Astrocyte (in vitro differentiated cells and primary cell): ENCODE data around the gene LRIT3. TPM values are rescaled to one million over a fixed set of nuclear protein-coding genes. Genes with fewer than 3 reads are reported as not detected.

Source experiments
- DNase-seq: peaks from one replicate; pipeline ENCODE4 v3.0.0-alpha.2; 2010; ENCODE audit warnings: low read depth
- FAIRE-seq: peaks from 2 replicates; lab custom pipeline; 2011; peaks lifted over from hg19 to GRCh38; lab: Jason Lieb, UNC
- H2AFZ ChIP-seq: 2 replicates; pipeline ENCODE4 v1.6.0; 2012; ENCODE audit warnings: low read depth, low read length, inconsistent platforms
- H3K27ac ChIP-seq: 2 replicates; pipeline ENCODE4 v1.5.1; 2011; ENCODE audit warnings: low read depth, low read length, inconsistent platforms
- H3K27me3 ChIP-seq: 2 replicates; pipeline ENCODE4 v1.6.0; 2011; ENCODE audit warnings: low read length, inconsistent platforms; ENCODE audit not compliant: insufficient read depth
- H3K36me3 ChIP-seq: 2 replicates; pipeline ENCODE4 v1.5.1; 2011; ENCODE audit warnings: low read length, inconsistent platforms; ENCODE audit not compliant: insufficient read depth
- H3K4me1 ChIP-seq: 2 replicates; pipeline ENCODE4 v1.5.1; 2011; ENCODE audit warnings: low read length, inconsistent platforms; ENCODE audit not compliant: insufficient read depth
- H3K4me2 ChIP-seq: 2 replicates; pipeline ENCODE4 v1.6.0; 2012; ENCODE audit warnings: low read length, inconsistent platforms
- H3K4me3 ChIP-seq: 2 replicates; pipeline ENCODE4 v1.5.1; 2011; ENCODE audit warnings: low read depth, mild to moderate bottlenecking, low read length, inconsistent platforms; ENCODE audit not compliant: insufficient read depth
- H3K79me2 ChIP-seq: 2 replicates; pipeline ENCODE4 v1.6.0; 2012; ENCODE audit warnings: mild to moderate bottlenecking, low read length, inconsistent platforms; ENCODE audit not compliant: insufficient read depth
- H3K9ac ChIP-seq: 2 replicates; pipeline ENCODE4 v1.6.0; 2012; ENCODE audit warnings: mild to moderate bottlenecking, low read length, inconsistent platforms
- H3K9me3 ChIP-seq: 2 replicates; pipeline ENCODE4 v1.5.1; 2012; ENCODE audit warnings: low read depth, mild to moderate bottlenecking, low read length, inconsistent platforms; ENCODE audit not compliant: insufficient read depth
- H4K20me1 ChIP-seq: 2 replicates; pipeline ENCODE4 v1.6.0; 2012; ENCODE audit warnings: low read length, inconsistent platforms; ENCODE audit not compliant: insufficient read depth
- H3K27ac Mint-ChIP-seq: one replicate; pipeline ENCODE4 v1.8.0; 2021; ENCODE audit warnings: mild to moderate bottlenecking, mixed read lengths; ENCODE audit not compliant: unreplicated experiment
- H3K27me3 Mint-ChIP-seq: one replicate; pipeline ENCODE4 v1.8.0; 2021; ENCODE audit warnings: low read depth, mixed read lengths; ENCODE audit not compliant: unreplicated experiment
- H3K36me3 Mint-ChIP-seq: one replicate; pipeline ENCODE4 v1.8.0; 2021; ENCODE audit warnings: low read depth, mixed read lengths; ENCODE audit not compliant: unreplicated experiment
- H3K4me1 Mint-ChIP-seq: one replicate; pipeline ENCODE4 v1.8.0; 2021; ENCODE audit warnings: low read depth, mixed read lengths; ENCODE audit not compliant: unreplicated experiment
- H3K4me3 Mint-ChIP-seq: one replicate; pipeline ENCODE4 v1.8.0; 2021; ENCODE audit warnings: mild to moderate bottlenecking, moderate library complexity, mixed read lengths; ENCODE audit not compliant: unreplicated experiment
- H3K9me3 Mint-ChIP-seq: one replicate; pipeline ENCODE4 v1.8.0; 2021; ENCODE audit warnings: mild to moderate bottlenecking, mixed read lengths; ENCODE audit not compliant: unreplicated experiment
- CTCF ChIP-seq: IDR thresholded peaks from 2 replicates; pipeline ENCODE4 v1.5.1; 2011; ENCODE audit warnings: low read depth, mild to moderate bottlenecking, inconsistent platforms, low read length, moderate library complexity; ENCODE audit not compliant: insufficient read depth
- EZH2 ChIP-seq: IDR thresholded peaks from 2 replicates; pipeline ENCODE4 v1.6.1; 2012; ENCODE audit warnings: mild to moderate bottlenecking, low read length, inconsistent platforms; ENCODE audit not compliant: insufficient read depth
- total RNA-seq: library from RNA; stranded (reverse); gene quantifications from 2 replicates; pipeline ENCODE4 v1.2.1, GENCODE V29; 2021

The LRIT3 gene
- total RNA-seq, 1 donor from 2014 or later: 0.11 TPM

GRCh38 chr4:109861271-109861670 lies 13.4 kb downstream of the LRIT3 start:
- Histone ChIP-seq H3K4me1 (no peaks in the 10 kb centered on the region), H3K9me3 (no peaks in the 10 kb centered on the region), H3K27me3 (no peaks in the 10 kb centered on the region), H4K20me1 (no peaks in the 10 kb centered on the region), H3K27ac (no peak overlapping the region), H3K79me2 (no peaks in the 10 kb centered on the region), H3K4me2 (no peak overlapping the region), H3K9ac (no peak overlapping the region), H3K4me3 (no peak overlapping the region), H3K36me3 (no peaks in the 10 kb centered on the region), H2AFZ (no peak overlapping the region)
- H3K4me3 Mint-ChIP-seq: no peak overlapping the region
- H3K36me3 Mint-ChIP-seq: no peaks in the 10 kb centered on the region
- no peak overlapping the region for H3K27ac Mint-ChIP-seq
- no peak for TF ChIP-seq EZH2
- TF ChIP-seq CTCF: no peak
- FAIRE-seq: no peak
- DNase-seq: no peak
- H3K4me1 Mint-ChIP-seq: no peaks in the 10 kb centered on the region
- no peaks in the 10 kb centered on the region for H3K27me3 Mint-ChIP-seq
- H3K9me3 Mint-ChIP-seq: peaks cover 5% of the 10 kb centered on the region

GRCh38 chr4:109861916-109862511 lies 14.1 kb downstream of the LRIT3 start:
- no peak overlapping the region for H2AFZ ChIP-seq
- H3K36me3 ChIP-seq: no peaks in the 10 kb centered on the region
- Mint-ChIP-seq H3K27ac (no peak overlapping the region), H3K4me3 (no peak overlapping the region), H3K36me3 (no peaks in the 10 kb centered on the region), H3K9me3 (peaks cover 5% of the 10 kb centered on the region), H3K4me1 (no peaks in the 10 kb centered on the region), H3K27me3 (no peaks in the 10 kb centered on the region)
- no peak for DNase-seq
- H3K4me1 ChIP-seq: no peaks in the 10 kb centered on the region
- H3K9me3 ChIP-seq: no peaks in the 10 kb centered on the region
- no peaks in the 10 kb centered on the region for H3K79me2 ChIP-seq
- H3K9ac ChIP-seq: no peak overlapping the region
- no peak overlapping the region for H3K27ac ChIP-seq
- H3K27me3 ChIP-seq: no peaks in the 10 kb centered on the region
- TF ChIP-seq CTCF (no peak), EZH2 (no peak)
- no peaks in the 10 kb centered on the region for H4K20me1 ChIP-seq
- no peak overlapping the region for H3K4me3 ChIP-seq
- no peak overlapping the region for H3K4me2 ChIP-seq
- FAIRE-seq: no peak

GRCh38 chr4:109864134-109864533 lies 16.2 kb downstream of the LRIT3 start:
- Histone ChIP-seq H3K27me3 (no peaks in the 10 kb centered on the region), H3K4me3 (no peak overlapping the region), H4K20me1 (no peaks in the 10 kb centered on the region), H3K9me3 (no peaks in the 10 kb centered on the region), H3K9ac (no peak overlapping the region), H2AFZ (no peak overlapping the region), H3K27ac (no peak overlapping the region), H3K36me3 (no peaks in the 10 kb centered on the region), H3K79me2 (no peaks in the 10 kb centered on the region), H3K4me2 (no peak overlapping the region), H3K4me1 (no peaks in the 10 kb centered on the region)
- Mint-ChIP-seq H3K4me1 (no peaks in the 10 kb centered on the region), H3K9me3 (peaks cover 1% of the 10 kb centered on the region), H3K4me3 (no peak overlapping the region), H3K27ac (no peak overlapping the region), H3K36me3 (no peaks in the 10 kb centered on the region), H3K27me3 (no peaks in the 10 kb centered on the region)
- no peak for DNase-seq
- TF ChIP-seq CTCF (no peak), EZH2 (no peak)
- FAIRE-seq: no peak
